Regular cardiac myocyte (primary cell): ENCODE measurements around the gene ZIC2. TPM values are rescaled to one million over a fixed set of nuclear protein-coding genes. Genes with fewer than 3 reads are reported as not detected.

Source experiments
- total RNA-seq: library from RNA; depleted of rRNA; stranded (reverse); fragments of >200 nt; gene quantifications from 2 replicates; pipeline ENCODE4 v1.2.3, GENCODE V29; 2014

The ZIC2 gene
- not detected in 2 replicates for total RNA-seq

DNA sequence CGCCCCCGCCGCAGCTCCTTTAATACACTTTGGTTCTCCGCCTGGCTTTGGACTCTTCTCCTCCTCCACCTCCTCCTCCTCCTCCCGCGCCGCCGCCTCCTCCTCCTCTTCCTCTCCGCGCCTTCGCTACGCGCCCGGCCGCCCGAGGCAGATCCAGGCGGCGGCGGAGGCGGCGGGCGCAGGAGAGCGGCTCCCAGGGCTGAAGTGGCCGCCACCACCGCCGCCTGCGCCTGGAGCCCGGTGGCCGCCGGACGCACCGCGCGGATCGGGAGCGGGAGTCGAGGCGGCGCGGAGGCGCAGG is at the start of gene ZIC2:
TSS of gene ZIC2 (plus strand) at position 50 of the 301 bp plus-strand sequence. CDS start 281 bp downstream, outside the sequence.

DNA sequence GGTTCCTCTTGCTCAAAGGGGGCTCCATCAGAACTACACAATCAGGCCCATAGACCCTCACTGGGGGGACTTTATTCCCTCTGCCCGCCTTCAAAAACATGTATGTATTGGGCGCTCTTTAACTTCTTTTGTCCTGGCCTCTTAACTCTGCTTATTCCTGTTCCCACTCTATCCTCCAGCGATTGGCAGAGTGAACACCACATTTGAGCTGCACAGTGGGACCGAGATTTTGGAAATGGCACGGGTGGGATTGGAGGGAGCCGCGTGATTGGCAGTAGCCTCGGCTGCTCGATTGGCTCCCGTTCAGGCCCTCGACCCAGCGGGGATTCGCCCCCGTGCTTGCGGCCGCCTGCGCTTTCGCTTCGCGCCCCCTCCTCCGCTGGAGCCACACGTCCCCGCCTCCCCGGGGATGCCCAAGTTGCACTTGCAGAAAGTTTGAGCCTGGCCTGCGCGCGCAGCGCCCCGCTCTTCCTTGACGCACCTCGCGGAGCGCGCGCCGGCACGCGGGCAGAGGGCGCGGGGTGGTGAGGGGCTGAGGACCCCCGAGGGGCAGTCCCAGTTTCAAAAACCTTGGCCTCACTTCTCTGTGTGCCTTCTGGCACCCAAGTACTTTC is 9.9 kb upstream of the ZIC2 start, which contains the start of gene ZIC5:
TSS of gene ZIC5 (minus strand) at position 192 of the 614 bp plus-strand sequence. CDS start at position 28, 164 bp downstream.

Other genes with a start within 250 kb of the ZIC2 start
- not detected in 2 replicates for gene ZIC5, start 10.0 kb upstream of the ZIC2 start, total RNA-seq
- gene PCCA, start 107.3 kb downstream of the ZIC2 start, total RNA-seq: 31.6 and 53.8 TPM in 2 replicates